Endothelial cell of umbilical vein (primary cell): ENCODE measurements around the gene DEFB112.

Experiments used
- JUN ChIP-seq: IDR thresholded peaks from 2 replicates; pipeline ENCODE4 v1.6.1; 2011; ENCODE audit warnings: borderline replicate concordance, low read depth; ENCODE audit not compliant: insufficient read length, insufficient read depth
- TF ChIP-seq, protein P1 (sequence below), 2 donors: IDR thresholded peaks; 1 replicate in 1 of 2; 2 replicates in 1 of 2; pipeline ENCODE4 v1.5.1; 2011; ENCODE audit warnings: low read length in 2 of 2, mild to moderate bottlenecking in 2 of 2, moderate library complexity in 2 of 2, control low read depth in 1 of 2, inconsistent platforms in 1 of 2, low read depth in 1 of 2; ENCODE audit not compliant: insufficient read depth in 1 of 2; ENCODE audit errors: extremely low read depth in 1 of 2

DNA sequence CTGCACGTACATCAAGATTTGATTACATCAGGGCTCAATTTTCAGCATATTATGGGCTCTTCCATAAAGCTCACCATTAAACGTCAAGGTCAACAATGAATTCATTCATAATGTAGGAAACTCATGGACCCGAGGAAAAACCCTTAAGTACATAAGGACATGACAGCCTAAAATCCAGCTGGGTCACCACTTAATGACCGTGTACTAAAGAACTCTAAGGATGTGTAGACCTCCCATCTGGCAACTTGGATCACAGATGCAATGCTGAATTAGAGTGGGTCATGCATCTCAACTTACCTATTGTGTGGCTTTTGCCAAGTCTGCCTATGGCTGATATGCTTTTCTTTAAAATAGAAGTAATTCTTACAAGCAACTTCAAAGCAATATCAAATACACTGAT is 26.7 kb upstream of the DEFB112 start:
- TF ChIP-seq, protein P1, sequence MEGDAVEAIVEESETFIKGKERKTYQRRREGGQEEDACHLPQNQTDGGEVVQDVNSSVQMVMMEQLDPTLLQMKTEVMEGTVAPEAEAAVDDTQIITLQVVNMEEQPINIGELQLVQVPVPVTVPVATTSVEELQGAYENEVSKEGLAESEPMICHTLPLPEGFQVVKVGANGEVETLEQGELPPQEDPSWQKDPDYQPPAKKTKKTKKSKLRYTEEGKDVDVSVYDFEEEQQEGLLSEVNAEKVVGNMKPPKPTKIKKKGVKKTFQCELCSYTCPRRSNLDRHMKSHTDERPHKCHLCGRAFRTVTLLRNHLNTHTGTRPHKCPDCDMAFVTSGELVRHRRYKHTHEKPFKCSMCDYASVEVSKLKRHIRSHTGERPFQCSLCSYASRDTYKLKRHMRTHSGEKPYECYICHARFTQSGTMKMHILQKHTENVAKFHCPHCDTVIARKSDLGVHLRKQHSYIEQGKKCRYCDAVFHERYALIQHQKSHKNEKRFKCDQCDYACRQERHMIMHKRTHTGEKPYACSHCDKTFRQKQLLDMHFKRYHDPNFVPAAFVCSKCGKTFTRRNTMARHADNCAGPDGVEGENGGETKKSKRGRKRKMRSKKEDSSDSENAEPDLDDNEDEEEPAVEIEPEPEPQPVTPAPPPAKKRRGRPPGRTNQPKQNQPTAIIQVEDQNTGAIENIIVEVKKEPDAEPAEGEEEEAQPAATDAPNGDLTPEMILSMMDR (IDR thresholded peaks at IDR 0.05; ENCODE audit: extremely low read depth in 1 of 2, insufficient read depth in 1 of 2, low read depth in 1 of 2, low read length in 2 of 2), result no peak
- no peak for TF ChIP-seq JUN
